ENCODE results near the gene KIAA0408.

KIAA0408 gene

GRCh38 chr6:127459231-127459641, at the start of gene KIAA0408:
TSS of gene KIAA0408 (minus strand) at chr6:127459389. CDS start at chr6:127453981, 5,408 bp downstream.
- DNase-seq: peak in 1 of 3 experiments; percentile 12

GRCh38 chr6:127506894-127507293, 47.7 kb upstream of the KIAA0408 start:
- DNase-seq: no peak

GRCh38 chr6:127503022-127503421, 43.8 kb upstream of the KIAA0408 start:
- DNase-seq: no peak

GRCh38 chr6:127497410-127497809, 38.2 kb upstream of the KIAA0408 start:
- peak in 1 of 3 experiments; percentile 5 for DNase-seq

- no peak for DNase-seq
Measured at GRCh38 chr6:127496471-127496870, 37.3 kb upstream of the KIAA0408 start.

- no peak for DNase-seq
Measured at GRCh38 chr6:127494240-127494767, 35.1 kb upstream of the KIAA0408 start.

GRCh38 chr6:127489248-127489647, 30.1 kb upstream of the KIAA0408 start:
- DNase-seq: no peak

GRCh38 chr6:127486934-127487333, 27.7 kb upstream of the KIAA0408 start:
- DNase-seq: no peak

GRCh38 chr6:127484212-127484863, 25.1 kb upstream of the KIAA0408 start:
- DNase-seq: no peak

- peak in 1 of 3 experiments; percentile 9 for DNase-seq
Measured at GRCh38 chr6:127483399-127484055, 24.3 kb upstream of the KIAA0408 start.

- no peak for DNase-seq
Measured at GRCh38 chr6:127482325-127482724, 23.1 kb upstream of the KIAA0408 start.

GRCh38 chr6:127481628-127482027, 22.4 kb upstream of the KIAA0408 start:
- DNase-seq: no peak

- DNase-seq: no peak
Measured at GRCh38 chr6:127481111-127481510, 21.9 kb upstream of the KIAA0408 start.

GRCh38 chr6:127477658-127478057, 18.5 kb upstream of the KIAA0408 start:
- no peak for DNase-seq

- no peak for DNase-seq
Measured at GRCh38 chr6:127475823-127476176, 16.6 kb upstream of the KIAA0408 start.

GRCh38 chr6:127475135-127475822, 16.1 kb upstream of the KIAA0408 start:
- DNase-seq: no peak

GRCh38 chr6:127471379-127472255, 12.4 kb upstream of the KIAA0408 start:
- DNase-seq: no peak

- no peak for DNase-seq
Measured at GRCh38 chr6:127468936-127469335, 9.7 kb upstream of the KIAA0408 start.

- no peak for DNase-seq
Measured at GRCh38 chr6:127466416-127466815, 7.2 kb upstream of the KIAA0408 start.

GRCh38 chr6:127464881-127465459, 5.8 kb upstream of the KIAA0408 start:
- peak; percentile 5 to 71 (median 23) for DNase-seq

GRCh38 chr6:127464161-127464880, 5.1 kb upstream of the KIAA0408 start:
- DNase-seq: no peak

GRCh38 chr6:127463056-127463455, 3.9 kb upstream of the KIAA0408 start:
- DNase-seq: peak in 1 of 3 experiments; percentile 17

Measured in NCI-H1417 (cell line).